Activated CD8-positive, alpha-beta memory T cell treated with anti-CD3 and anti-CD28 coated beads, Interleukin-2, amount 10 ng/mL, durations not matched to agents 7 days and 5 days (primary cell): Measurements from ENCODE around the gene KLHL7. TPM values are rescaled to one million over a fixed set of nuclear protein-coding genes. Genes with fewer than 3 reads are reported as not detected.
"Not testable (repeated sequence)": the region's sequence is repeated elsewhere in the genome, so short reads cannot be mapped to it uniquely, and the experiment has no call there.

Source experiments
- ATAC-seq: fragments of 150-1000 bp; cut with Tn5 transposase; one replicate; pipeline ENCODE4 v1.10.0; 2021; ENCODE audit warnings: moderate library complexity
- CTCF ChIA-PET: fragments of 350-600 bp; sonication (Branson Sonifier 250); formaldehyde crosslinking; loops from one replicate; lab custom pipeline; 2021; ENCODE audit warnings: antibody characterized with exemption; lab: Charles Lee
- DNase-seq: peaks from one replicate; pipeline ENCODE4 v3.0.0-alpha.2; 2020
- H3K27ac Mint-ChIP-seq: one replicate; pipeline ENCODE4 v1.8.0; 2021; ENCODE audit warnings: mild to moderate bottlenecking, mixed read lengths
- H3K27me3 Mint-ChIP-seq: one replicate; pipeline ENCODE4 v1.8.0; 2021; ENCODE audit warnings: mixed read lengths
- H3K36me3 Mint-ChIP-seq: one replicate; pipeline ENCODE4 v1.8.0; 2021; ENCODE audit warnings: mild to moderate bottlenecking, mixed read lengths
- H3K4me1 Mint-ChIP-seq: one replicate; pipeline ENCODE4 v1.8.0; 2021; ENCODE audit warnings: mixed read lengths
- H3K4me3 Mint-ChIP-seq: one replicate; pipeline ENCODE4 v1.8.0; 2021; ENCODE audit warnings: mild to moderate bottlenecking, moderate library complexity, mixed read lengths
- H3K9me3 Mint-ChIP-seq: one replicate; pipeline ENCODE4 v1.8.0; 2022; ENCODE audit warnings: low read depth, mixed read lengths
- total RNA-seq, 2 experiments: library from RNA; stranded (reverse); gene quantifications; one replicate each; pipeline ENCODE4 v1.2.3, GENCODE V29; 2021

The KLHL7 gene
- total RNA-seq, 2 experiments from 2014 or later, result 17.4 to 18.3 TPM

DNA sequence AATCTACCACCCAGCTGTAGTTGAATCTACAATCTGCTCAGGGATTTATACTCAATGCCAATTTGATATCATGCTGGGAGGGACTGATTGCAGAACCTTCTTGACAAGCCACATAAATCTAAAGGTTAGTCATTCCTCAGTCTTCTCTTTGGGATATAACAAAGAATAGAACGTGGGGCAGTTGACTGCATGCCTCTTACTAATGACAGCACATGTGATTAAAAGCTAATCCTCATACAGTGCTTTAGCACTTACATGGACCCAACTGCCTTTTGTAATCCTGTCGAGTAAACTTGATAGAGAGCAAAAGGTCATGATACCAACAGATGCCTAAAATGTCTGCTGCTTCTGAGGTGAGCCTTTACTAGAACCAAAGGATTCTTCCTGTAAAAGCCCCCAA lies 12.3 kb downstream of the KLHL7 start:
- CTCF ChIA-PET, result no interaction called here
- no peaks in the 10 kb centered on the region for H3K36me3 Mint-ChIP-seq

GRCh38 chr7:23120106-23120505 lies 14.5 kb downstream of the KLHL7 start:
- Mint-ChIP-seq H3K36me3 (no peaks in the 10 kb centered on the region), H3K4me3 (no peak overlapping the region), H3K27me3 (no peaks in the 10 kb centered on the region), H3K9me3 (no peaks in the 10 kb centered on the region), H3K4me1 (no peaks in the 10 kb centered on the region), H3K27ac (no peak overlapping the region)
- ATAC-seq (no peak), DNase-seq (no peak)
- CTCF ChIA-PET, result no interaction called here

More for the DNA sequence above, 12.3 kb downstream of the KLHL7 start:
- ATAC-seq (no peak), DNase-seq (no peak)
- Mint-ChIP-seq H3K4me3 (no peak overlapping the region), H3K9me3 (no peaks in the 10 kb centered on the region), H3K27me3 (no peaks in the 10 kb centered on the region), H3K27ac (no peak overlapping the region), H3K4me1 (no peaks in the 10 kb centered on the region)

DNA sequence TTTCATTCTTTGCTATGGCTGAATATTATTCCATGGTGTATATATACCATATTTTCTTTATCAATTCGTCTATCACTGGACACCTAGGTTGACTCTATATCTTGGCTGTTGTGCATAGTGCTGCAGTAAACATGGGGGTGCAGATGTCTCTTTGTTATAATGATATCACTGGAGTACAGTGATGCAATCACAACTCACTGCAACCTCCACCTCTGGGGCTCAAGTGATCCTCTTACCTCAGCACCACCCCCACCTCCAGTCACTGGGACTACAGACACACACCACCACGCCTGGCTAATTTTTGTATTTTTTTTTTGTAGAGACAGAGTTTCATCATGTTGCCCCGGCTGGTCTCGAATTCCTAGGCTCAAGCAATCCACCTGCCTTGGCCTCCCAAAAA lies 15.6 kb downstream of the KLHL7 start:
- Mint-ChIP-seq H3K27ac (no peak overlapping the region), H3K9me3 (no peaks in the 10 kb centered on the region), H3K4me3 (no peak overlapping the region), H3K27me3 (no peaks in the 10 kb centered on the region), H3K36me3 (no peaks in the 10 kb centered on the region), H3K4me1 (no peaks in the 10 kb centered on the region)
- CTCF ChIA-PET, result interaction anchor here (1.3 kb wide), 1 partner anchor 15 kb away, joined by 3 read pairs; no protein-coding TSS in a partner anchor
- DNase-seq, result no peak
- ATAC-seq, result no peak

- Mint-ChIP-seq H3K27me3 (no peaks in the 10 kb centered on the region), H3K4me3 (no peak overlapping the region), H3K36me3 (peaks cover 2% of the 10 kb centered on the region), H3K27ac (no peak overlapping the region), H3K9me3 (no peaks in the 10 kb centered on the region), H3K4me1 (peaks cover under 1% of the 10 kb centered on the region)
- CTCF ChIA-PET, result interaction anchor here (2.2 kb wide), 1 partner anchor 37 kb away, joined by 8 read pairs; no protein-coding TSS in a partner anchor
- no peak for DNase-seq
- no peak for ATAC-seq
Observed at GRCh38 chr7:23123007-23123406, 17.4 kb downstream of the KLHL7 start.

GRCh38 chr7:23123465-23123864 lies 17.9 kb downstream of the KLHL7 start:
- H3K9me3 Mint-ChIP-seq, result no peaks in the 10 kb centered on the region
- ATAC-seq, result no peak
- H3K36me3 Mint-ChIP-seq, result peaks cover 4% of the 10 kb centered on the region
- CTCF ChIA-PET, result interaction anchor here (1.6 to 2.2 kb wide), 2 partner anchors 15 to 38 kb away, joined by 3 to 8 read pairs; no protein-coding TSS in a partner anchor
- H3K27me3 Mint-ChIP-seq, result no peaks in the 10 kb centered on the region
- peaks cover 2% of the 10 kb centered on the region for H3K4me1 Mint-ChIP-seq
- H3K27ac Mint-ChIP-seq, result no peak overlapping the region
- no peak for DNase-seq
- no peak overlapping the region for H3K4me3 Mint-ChIP-seq

DNA sequence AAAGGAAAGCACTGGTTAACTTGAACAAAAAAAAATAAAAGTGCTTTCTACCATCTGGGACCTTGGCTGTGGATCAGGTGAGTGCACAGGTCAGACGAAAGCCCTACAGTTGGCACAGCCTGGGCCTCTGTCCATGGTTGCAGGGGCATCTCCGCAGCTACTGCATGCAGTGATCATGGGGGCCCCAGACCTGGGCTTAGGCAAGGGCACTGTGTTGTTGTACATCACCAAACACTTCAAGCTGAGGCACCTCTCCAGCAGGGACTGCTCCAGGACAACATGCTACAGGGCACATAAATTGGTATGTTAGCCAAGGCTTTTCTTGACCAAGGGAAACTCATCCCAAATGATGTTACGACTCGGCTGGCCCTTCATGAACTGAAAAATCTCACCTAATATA lies 23.5 kb downstream of the KLHL7 start:
- no peaks in the 10 kb centered on the region for H3K9me3 Mint-ChIP-seq
- H3K36me3 Mint-ChIP-seq, result peaks cover 6% of the 10 kb centered on the region
- CTCF ChIA-PET, result interaction anchor here (0.7 kb wide), 1 partner anchor 14 kb away, joined by 3 read pairs; no protein-coding TSS in a partner anchor
- H3K4me1 Mint-ChIP-seq, result peaks cover 2% of the 10 kb centered on the region
- H3K27me3 Mint-ChIP-seq, result no peaks in the 10 kb centered on the region
- no peak overlapping the region for H3K27ac Mint-ChIP-seq
- no peak for DNase-seq
- ATAC-seq, result no peak
- H3K4me3 Mint-ChIP-seq, result no peak overlapping the region

GRCh38 chr7:23131799-23132198 lies 26.2 kb downstream of the KLHL7 start:
- CTCF ChIA-PET, result interaction anchor here (1.3 kb wide), 1 partner anchor 128 kb away, joined by 3 read pairs; no protein-coding TSS in a partner anchor
- H3K4me3 Mint-ChIP-seq, H3K36me3 Mint-ChIP-seq, H3K27ac Mint-ChIP-seq, ATAC-seq, H3K27me3 Mint-ChIP-seq, H3K4me1 Mint-ChIP-seq, DNase-seq, H3K9me3 Mint-ChIP-seq: not testable (repeated sequence)

DNA sequence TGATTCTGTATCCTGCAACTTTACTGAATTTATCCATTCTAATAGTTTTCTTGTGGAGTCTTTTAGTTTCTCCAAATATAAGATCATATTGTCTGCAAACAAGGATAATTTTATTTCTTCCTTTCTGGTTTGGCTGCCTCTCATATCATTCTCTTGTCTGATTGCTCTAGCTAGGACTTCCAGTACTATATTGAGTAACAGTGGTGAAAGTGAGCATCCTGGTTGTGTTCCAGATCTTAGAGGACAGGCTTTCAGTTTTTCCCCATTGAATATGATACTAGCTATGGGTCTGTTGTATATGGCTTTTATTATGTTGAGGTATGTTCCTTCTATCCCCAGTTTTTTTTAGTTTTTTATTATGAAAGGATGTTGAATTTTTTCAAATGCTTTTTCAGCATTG lies 28.2 kb downstream of the KLHL7 start:
- Mint-ChIP-seq H3K9me3 (no peaks in the 10 kb centered on the region), H3K36me3 (no peaks in the 10 kb centered on the region), H3K4me3 (no peak overlapping the region), H3K27ac (peak overlapping the region; percentile 10), H3K4me1 (no peaks in the 10 kb centered on the region), H3K27me3 (no peaks in the 10 kb centered on the region)
- DNase-seq (no peak), ATAC-seq (no peak)
- CTCF ChIA-PET, result no interaction called here

GRCh38 chr7:23135755-23136154 lies 30.2 kb downstream of the KLHL7 start:
- DNase-seq, result no peak
- H3K4me3 Mint-ChIP-seq, result no peak overlapping the region
- CTCF ChIA-PET, result no interaction called here
- no peak for ATAC-seq
- no peaks in the 10 kb centered on the region for H3K27me3 Mint-ChIP-seq
- no peaks in the 10 kb centered on the region for H3K36me3 Mint-ChIP-seq
- no peaks in the 10 kb centered on the region for H3K4me1 Mint-ChIP-seq
- no peak overlapping the region for H3K27ac Mint-ChIP-seq
- no peaks in the 10 kb centered on the region for H3K9me3 Mint-ChIP-seq

DNA sequence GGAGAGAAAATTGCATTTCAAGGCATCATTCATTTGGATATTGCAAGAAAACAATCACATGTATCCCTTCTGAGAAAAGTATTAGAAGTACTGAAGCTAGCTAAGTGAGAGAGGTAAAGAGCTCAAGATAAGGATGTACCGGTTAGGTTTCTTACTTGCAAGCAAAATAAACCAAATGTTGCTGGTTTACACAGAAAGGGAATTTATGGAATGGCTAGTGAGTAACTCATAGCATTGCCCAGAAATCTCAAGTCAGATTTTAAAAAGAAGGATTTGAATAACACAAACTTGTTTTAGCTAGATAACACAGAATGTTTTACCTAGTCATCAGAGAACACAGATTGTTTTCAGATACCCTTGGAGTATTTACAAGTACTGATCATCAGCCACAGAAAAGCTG lies 30.6 kb downstream of the KLHL7 start:
- no peak for DNase-seq
- H3K27ac Mint-ChIP-seq, result no peak overlapping the region
- H3K9me3 Mint-ChIP-seq, result no peaks in the 10 kb centered on the region
- no peaks in the 10 kb centered on the region for H3K27me3 Mint-ChIP-seq
- H3K4me1 Mint-ChIP-seq, result no peaks in the 10 kb centered on the region
- ATAC-seq, result no peak
- no peak overlapping the region for H3K4me3 Mint-ChIP-seq
- H3K36me3 Mint-ChIP-seq, result no peaks in the 10 kb centered on the region
- CTCF ChIA-PET, result interaction anchor here (0.8 kb wide), 1 partner anchor 9 kb away, joined by 3 read pairs; no protein-coding TSS in a partner anchor

- no peak for DNase-seq
- Mint-ChIP-seq H3K4me3 (no peak overlapping the region), H3K27me3 (no peaks in the 10 kb centered on the region), H3K9me3 (no peaks in the 10 kb centered on the region), H3K4me1 (peaks cover 2% of the 10 kb centered on the region), H3K36me3 (no peaks in the 10 kb centered on the region), H3K27ac (no peak overlapping the region)
- CTCF ChIA-PET, result interaction anchor here (0.6 kb wide), 1 partner anchor 19 kb away, joined by 5 read pairs; no protein-coding TSS in a partner anchor
- no peak for ATAC-seq
Observed at GRCh38 chr7:23157679-23158078, 52.1 kb downstream of the KLHL7 start.

- Mint-ChIP-seq H3K4me1 (peaks cover 2% of the 10 kb centered on the region), H3K4me3 (no peak overlapping the region), H3K27me3 (no peaks in the 10 kb centered on the region), H3K36me3 (no peaks in the 10 kb centered on the region), H3K27ac (no peak overlapping the region), H3K9me3 (no peaks in the 10 kb centered on the region)
- ATAC-seq (no peak), DNase-seq (no peak)
- CTCF ChIA-PET, result interaction anchor here (0.6 to 1.4 kb wide), 2 partner anchors 11 to 20 kb away, joined by 3 to 5 read pairs; no protein-coding TSS in a partner anchor
Observed at GRCh38 chr7:23158546-23158945, 53.0 kb downstream of the KLHL7 start.

GRCh38 chr7:23161482-23161881 lies 55.9 kb downstream of the KLHL7 start:
- ATAC-seq (no peak), DNase-seq (no peak)
- Mint-ChIP-seq H3K27me3 (no peaks in the 10 kb centered on the region), H3K4me1 (peaks cover 2% of the 10 kb centered on the region), H3K36me3 (no peaks in the 10 kb centered on the region), H3K9me3 (no peaks in the 10 kb centered on the region), H3K27ac (no peak overlapping the region), H3K4me3 (no peak overlapping the region)
- CTCF ChIA-PET, result no interaction called here

GRCh38 chr7:23164846-23165245 lies 59.3 kb downstream of the KLHL7 start:
- Mint-ChIP-seq H3K9me3 (no peaks in the 10 kb centered on the region), H3K36me3 (no peaks in the 10 kb centered on the region), H3K27ac (no peak overlapping the region), H3K4me3 (no peak overlapping the region), H3K4me1 (peaks cover under 1% of the 10 kb centered on the region), H3K27me3 (no peaks in the 10 kb centered on the region)
- DNase-seq (no peak), ATAC-seq (no peak)
- CTCF ChIA-PET, result interaction anchor here (1.4 kb wide), 1 partner anchor 63 kb away, joined by 3 read pairs; no protein-coding TSS in a partner anchor
